Measurements from ENCODE around the gene HOXC4. TPM values are rescaled to one million over a fixed set of nuclear protein-coding genes. Genes with fewer than 3 reads are reported as not detected.

The HOXC4 gene
- total RNA-seq, 1 donor from 2014 or later, result 0.47 TPM

DNA sequence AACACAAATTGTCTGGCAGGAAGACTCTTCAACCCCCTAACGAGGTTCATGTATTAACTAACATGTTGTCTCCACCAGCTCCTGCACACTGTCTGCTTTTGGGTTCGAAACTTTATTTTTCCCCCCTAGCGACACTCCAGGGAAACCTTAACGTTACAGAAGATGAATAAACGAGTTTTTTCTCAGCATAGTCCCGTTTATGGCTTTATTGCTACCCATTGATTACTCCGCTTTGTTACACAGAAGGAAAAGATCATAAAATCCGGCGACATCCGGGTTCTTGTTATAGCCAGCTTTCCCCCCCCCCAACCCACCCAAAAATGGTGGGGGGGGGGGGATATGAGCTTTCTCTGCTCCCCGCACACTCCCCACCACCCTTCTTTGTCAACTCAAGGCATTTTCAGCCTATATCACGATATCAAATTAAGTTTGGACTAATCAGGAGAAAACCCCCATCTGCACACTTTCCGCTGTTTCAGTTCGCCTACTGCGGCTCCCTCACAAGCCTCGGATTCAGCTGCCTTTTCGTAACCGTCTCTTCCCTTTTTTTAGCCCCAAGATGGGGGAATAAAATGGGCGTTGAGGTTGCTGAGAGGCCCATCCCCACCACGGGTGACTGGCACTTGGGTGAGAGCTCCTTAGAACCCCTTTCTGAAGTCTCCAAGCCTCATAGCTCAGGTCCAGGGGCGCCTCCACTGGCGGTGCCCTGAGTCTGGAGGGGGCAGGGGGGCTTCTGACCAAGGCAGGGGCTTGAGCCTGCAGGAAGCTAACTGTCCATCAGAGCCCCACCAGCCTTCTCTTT lies 26.8 kb upstream of the HOXC4 start:
- TF ChIP-seq, protein P1, sequence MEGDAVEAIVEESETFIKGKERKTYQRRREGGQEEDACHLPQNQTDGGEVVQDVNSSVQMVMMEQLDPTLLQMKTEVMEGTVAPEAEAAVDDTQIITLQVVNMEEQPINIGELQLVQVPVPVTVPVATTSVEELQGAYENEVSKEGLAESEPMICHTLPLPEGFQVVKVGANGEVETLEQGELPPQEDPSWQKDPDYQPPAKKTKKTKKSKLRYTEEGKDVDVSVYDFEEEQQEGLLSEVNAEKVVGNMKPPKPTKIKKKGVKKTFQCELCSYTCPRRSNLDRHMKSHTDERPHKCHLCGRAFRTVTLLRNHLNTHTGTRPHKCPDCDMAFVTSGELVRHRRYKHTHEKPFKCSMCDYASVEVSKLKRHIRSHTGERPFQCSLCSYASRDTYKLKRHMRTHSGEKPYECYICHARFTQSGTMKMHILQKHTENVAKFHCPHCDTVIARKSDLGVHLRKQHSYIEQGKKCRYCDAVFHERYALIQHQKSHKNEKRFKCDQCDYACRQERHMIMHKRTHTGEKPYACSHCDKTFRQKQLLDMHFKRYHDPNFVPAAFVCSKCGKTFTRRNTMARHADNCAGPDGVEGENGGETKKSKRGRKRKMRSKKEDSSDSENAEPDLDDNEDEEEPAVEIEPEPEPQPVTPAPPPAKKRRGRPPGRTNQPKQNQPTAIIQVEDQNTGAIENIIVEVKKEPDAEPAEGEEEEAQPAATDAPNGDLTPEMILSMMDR (IDR thresholded peaks at IDR 0.05), result no peak
- intact Hi-C loops (cut with DNase I), result no loop called here
- Histone ChIP-seq H3K4me1 (peaks cover 7% of the 10 kb centered on the region), H3K4me3 (no peak overlapping the region), H3K36me3 (no peaks in the 10 kb centered on the region), H3K27ac (no peak overlapping the region), H3K9me3 (no peaks in the 10 kb centered on the region), H3K27me3 (ENCODE audit: low read depth) (peaks cover 100% of the 10 kb centered on the region)
- DNase-seq, result no peak
- ATAC-seq, result no peak

DNA sequence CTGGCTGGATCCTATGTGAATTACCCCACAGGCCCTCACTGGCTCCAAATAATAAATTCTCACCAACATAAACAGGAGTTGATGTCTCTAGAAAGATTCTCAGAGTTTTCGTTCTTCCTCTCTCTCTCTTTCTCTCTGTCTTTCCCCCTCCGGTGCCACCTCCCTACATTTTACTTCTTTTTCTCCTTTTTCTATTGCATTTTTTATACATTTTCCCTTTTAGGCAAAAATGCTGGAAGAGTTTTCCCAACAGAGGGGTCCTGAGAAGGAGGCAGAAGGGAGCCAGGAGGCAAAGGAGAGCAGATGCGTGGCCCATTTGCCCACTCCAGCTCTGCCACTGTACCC lies 26.2 kb upstream of the HOXC4 start:
- no peak overlapping the region for H3K27ac ChIP-seq
- no peaks in the 10 kb centered on the region for H3K36me3 ChIP-seq
- H3K27me3 ChIP-seq (ENCODE audit: low read depth), result peaks cover 100% of the 10 kb centered on the region
- TF ChIP-seq, protein P1 (IDR thresholded peaks at IDR 0.05), result no peak
- H3K9me3 ChIP-seq, result no peaks in the 10 kb centered on the region
- intact Hi-C loops (cut with DNase I), result no loop called here
- H3K4me3 ChIP-seq, result no peak overlapping the region
- H3K4me1 ChIP-seq, result peaks cover 7% of the 10 kb centered on the region
- ATAC-seq (no peak), DNase-seq (no peak)

DNA sequence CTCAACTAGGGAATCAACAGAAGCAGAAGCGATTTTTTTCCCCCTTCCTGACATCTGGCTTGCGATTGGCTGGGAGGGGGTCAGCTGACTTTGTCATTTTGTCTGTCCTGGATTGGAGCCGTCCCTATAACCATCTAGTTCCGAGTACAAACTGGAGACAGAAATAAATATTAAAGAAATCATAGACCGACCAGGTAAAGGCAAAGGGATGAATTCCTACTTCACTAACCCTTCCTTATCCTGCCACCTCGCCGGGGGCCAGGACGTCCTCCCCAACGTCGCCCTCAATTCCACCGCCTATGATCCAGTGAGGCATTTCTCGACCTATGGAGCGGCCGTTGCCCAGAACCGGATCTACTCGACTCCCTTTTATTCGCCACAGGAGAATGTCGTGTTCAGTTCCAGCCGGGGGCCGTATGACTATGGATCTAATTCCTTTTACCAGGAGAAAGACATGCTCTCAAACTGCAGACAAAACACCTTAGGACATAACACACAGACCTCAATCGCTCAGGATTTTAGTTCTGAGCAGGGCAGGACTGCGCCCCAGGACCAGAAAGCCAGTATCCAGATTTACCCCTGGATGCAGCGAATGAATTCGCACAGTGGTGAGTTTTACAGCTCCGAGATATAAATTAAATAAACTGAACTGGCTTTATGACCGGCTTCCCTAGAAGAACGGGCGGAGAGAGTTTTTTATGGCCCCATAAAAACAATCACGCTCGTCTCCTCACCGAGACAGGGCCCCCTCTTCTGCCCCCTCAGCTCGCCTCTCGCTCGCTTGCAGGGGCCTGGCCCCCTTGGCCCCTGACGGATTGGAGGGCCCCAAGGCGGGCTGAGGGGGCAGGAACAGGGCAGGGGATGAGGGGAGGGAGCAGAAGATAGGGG lies 25.1 kb upstream of the HOXC4 start, which contains the start of gene HOXC6:
TSS of gene HOXC6 (plus strand) at position 127 of the 888 bp plus-strand sequence. CDS start at position 209, 82 bp downstream.
- no peak for ATAC-seq
- intact Hi-C loops (cut with DNase I), result no loop called here
- TF ChIP-seq, protein P1 (IDR thresholded peaks at IDR 0.05), result no peak
- DNase-seq, result no peak
- H3K27me3 ChIP-seq (ENCODE audit: low read depth), result peaks cover 100% of the 10 kb centered on the region
- H3K27ac ChIP-seq, result no peak within 1 kb of the TSS
- peaks cover 13% of the 10 kb centered on the region for H3K4me1 ChIP-seq
- peak within 1 kb of the TSS; percentile 21 for H3K4me3 ChIP-seq
- H3K36me3 ChIP-seq, result no peaks in the 10 kb centered on the region
- H3K9me3 ChIP-seq, result no peaks in the 10 kb centered on the region

DNA sequence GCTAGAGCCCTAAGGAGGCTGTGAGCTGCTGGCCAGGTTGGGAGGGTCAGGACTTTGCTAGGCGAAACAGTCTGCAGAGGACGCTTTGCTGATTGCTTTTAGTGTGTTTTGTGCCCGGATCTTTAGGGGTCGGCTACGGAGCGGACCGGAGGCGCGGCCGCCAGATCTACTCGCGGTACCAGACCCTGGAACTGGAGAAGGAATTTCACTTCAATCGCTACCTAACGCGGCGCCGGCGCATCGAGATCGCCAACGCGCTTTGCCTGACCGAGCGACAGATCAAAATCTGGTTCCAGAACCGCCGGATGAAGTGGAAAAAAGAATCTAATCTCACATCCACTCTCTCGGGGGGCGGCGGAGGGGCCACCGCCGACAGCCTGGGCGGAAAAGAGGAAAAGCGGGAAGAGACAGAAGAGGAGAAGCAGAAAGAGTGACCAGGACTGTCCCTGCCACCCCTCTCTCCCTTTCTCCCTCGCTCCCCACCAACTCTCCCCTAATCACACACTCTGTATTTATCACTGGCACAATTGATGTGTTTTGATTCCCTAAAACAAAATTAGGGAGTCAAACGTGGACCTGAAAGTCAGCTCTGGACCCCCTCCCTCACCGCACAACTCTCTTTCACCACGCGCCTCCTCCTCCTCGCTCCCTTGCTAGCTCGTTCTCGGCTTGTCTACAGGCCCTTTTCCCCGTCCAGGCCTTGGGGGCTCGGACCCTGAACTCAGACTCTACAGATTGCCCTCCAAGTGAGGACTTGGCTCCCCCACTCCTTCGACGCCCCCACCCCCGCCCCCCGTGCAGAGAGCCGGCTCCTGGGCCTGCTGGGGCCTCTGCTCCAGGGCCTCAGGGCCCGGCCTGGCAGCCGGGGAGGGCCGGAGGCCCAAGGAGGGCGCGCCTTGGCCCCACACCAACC lies 23.9 kb upstream of the HOXC4 start:
- no peak overlapping the region for H3K27ac ChIP-seq
- peaks cover 13% of the 10 kb centered on the region for H3K4me1 ChIP-seq
- H3K36me3 ChIP-seq, result no peaks in the 10 kb centered on the region
- intact Hi-C loops (cut with DNase I), result no loop called here
- H3K4me3 ChIP-seq, result no peak overlapping the region
- H3K9me3 ChIP-seq, result no peaks in the 10 kb centered on the region
- TF ChIP-seq, protein P1 (IDR thresholded peaks at IDR 0.05), result no peak
- ATAC-seq, result no peak
- DNase-seq, result no peak
- peaks cover 100% of the 10 kb centered on the region for H3K27me3 ChIP-seq (ENCODE audit: low read depth)

DNA sequence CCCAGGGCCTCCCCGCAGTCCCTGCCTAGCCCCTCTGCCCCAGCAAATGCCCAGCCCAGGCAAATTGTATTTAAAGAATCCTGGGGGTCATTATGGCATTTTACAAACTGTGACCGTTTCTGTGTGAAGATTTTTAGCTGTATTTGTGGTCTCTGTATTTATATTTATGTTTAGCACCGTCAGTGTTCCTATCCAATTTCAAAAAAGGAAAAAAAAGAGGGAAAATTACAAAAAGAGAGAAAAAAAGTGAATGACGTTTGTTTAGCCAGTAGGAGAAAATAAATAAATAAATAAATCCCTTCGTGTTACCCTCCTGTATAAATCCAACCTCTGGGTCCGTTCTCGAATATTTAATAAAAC lies 23.2 kb upstream of the HOXC4 start:
- H3K36me3 ChIP-seq, result no peaks in the 10 kb centered on the region
- H3K27ac ChIP-seq, result peak overlapping the region; percentile 18
- peaks cover 100% of the 10 kb centered on the region for H3K27me3 ChIP-seq (ENCODE audit: low read depth)
- ATAC-seq, result no peak
- intact Hi-C loops (cut with DNase I), result no loop called here
- no peak for DNase-seq
- no peaks in the 10 kb centered on the region for H3K9me3 ChIP-seq
- no peak overlapping the region for H3K4me3 ChIP-seq
- peaks cover 13% of the 10 kb centered on the region for H3K4me1 ChIP-seq
- TF ChIP-seq, protein P1 (IDR thresholded peaks at IDR 0.05), result no peak
